ENCODE results near the gene RFX7.

- TF ChIP-seq CTCF (IDR thresholded peaks at IDR 0.05) (no peak), POLR2A (IDR thresholded peaks at IDR 0.05) (no peak)
These were observed 187.1 kb downstream of the RFX7 start for GRCh38 chr15:56056626-56057025.
